Prostate gland (tissue), 2 donors: Measurements from ENCODE around the gene MED17.

ENCODE experiments used
- CTCF ChIP-seq, 4 experiments: fragments of 200-600 bp in 2 of 4; fragments of 450-650 bp in 2 of 4; sonication (generic) in 2 of 4; IDR thresholded peaks; 1 replicate in 3 of 4; 2 replicates in 1 of 4; pipeline ENCODE4 v1.5.1; 2016 to 2019; ENCODE audit warnings: antibody characterized with exemption in 4 of 4, mild to moderate bottlenecking in 2 of 4, moderate library complexity in 2 of 4
- POLR2A ChIP-seq: fragments of 450-650 bp; IDR thresholded peaks from one replicate; pipeline ENCODE4 v1.6.1; 2016; ENCODE audit warnings: antibody characterized with exemption, mild to moderate bottlenecking

GRCh38 chr11:93738647-93739081 is 45.4 kb upstream of the MED17 start:
- TF ChIP-seq CTCF (IDR thresholded peaks at IDR 0.05) (no peak), POLR2A (no peak)
